ENCODE data around the gene SPI1.

GRCh38 chr11:47327949-47328348, 50.4 kb downstream of the SPI1 start:
- no peak for TF ChIP-seq POLR2AphosphoS5 (IDR thresholded peaks at IDR 0.05)
- no peak for TF ChIP-seq POLR2A (IDR thresholded peaks at IDR 0.05)

Data from upper lobe of left lung (tissue), 4 donors.